AG04450 (cell line): ENCODE results near the gene PIPOX. TPM values are rescaled to one million over a fixed set of nuclear protein-coding genes. Genes with fewer than 3 reads are reported as not detected.

ENCODE experiments used
- CTCF ChIA-PET: fragments of 300-600, 350-600 bp; formaldehyde crosslinking; extraction: SDS; loops from one replicate; lab custom pipeline; 2022; ENCODE audit warnings: antibody characterized with exemption, inconsistent platforms; lab: Charles Lee
- POLR2A ChIA-PET: fragments of 350-600 bp; formaldehyde crosslinking; extraction: SDS; loops from one replicate; lab custom pipeline; 2021; ENCODE audit warnings: antibody characterized with exemption, inconsistent platforms; lab: Yijun Ruan, JAX
- DNase-seq: peaks from one replicate; pipeline ENCODE4 v3.0.0-alpha.2; 2011; ENCODE audit warnings: low read depth, low spot score
- H3K27ac ChIP-seq: one replicate; pipeline ENCODE4 v1.5.1; 2012; ENCODE audit warnings: low read depth, low read length, control low read depth
- H3K27me3 ChIP-seq: one replicate; pipeline ENCODE4 v1.6.0; 2012; ENCODE audit warnings: low read length; ENCODE audit not compliant: control insufficient read depth, insufficient read depth
- H3K4me3 ChIP-seq: 2 replicates; pipeline ENCODE4 v1.5.1; 2011; ENCODE audit warnings: mild to moderate bottlenecking, low read depth, low read length, control low read depth
- H3K9me3 ChIP-seq: 2 replicates; pipeline ENCODE4 v1.5.1; 2012; ENCODE audit warnings: low read length; ENCODE audit not compliant: control insufficient read depth, insufficient read depth
- CTCF ChIP-seq: IDR thresholded peaks from 2 replicates; pipeline ENCODE4 v1.5.1; 2011; ENCODE audit warnings: low read depth, low read length, control low read depth, inconsistent platforms
- polyA plus RNA-seq: library from polyadenylated mRNA; depleted of rRNA; stranded (reverse); fragments of >200 nt; gene quantifications from 2 replicates; pipeline ENCODE4 v1.2.3, GENCODE V29; 2011

Gene PIPOX
- polyA plus RNA-seq, 1 experiment = 0.79 TPM

- TF ChIP-seq CTCF = no peak
- Histone ChIP-seq H3K4me3 (no peak overlapping the region), H3K27ac (no peak overlapping the region), H3K9me3 (no peaks in the 10 kb centered on the region), H3K27me3 (no peaks in the 10 kb centered on the region)
- DNase-seq = no peak
- ChIA-PET POLR2A (no interaction called here), CTCF (no interaction called here)
Observed at GRCh38 chr17:29095439-29095838, 52.5 kb downstream of the PIPOX start.

GRCh38 chr17:29096094-29096493, 53.2 kb downstream of the PIPOX start:
- H3K27me3 ChIP-seq = no peaks in the 10 kb centered on the region
- H3K9me3 ChIP-seq = no peaks in the 10 kb centered on the region
- H3K27ac ChIP-seq = no peak overlapping the region
- ChIA-PET CTCF (no interaction called here), POLR2A (no interaction called here)
- TF ChIP-seq CTCF = no peak
- DNase-seq = no peak
- H3K4me3 ChIP-seq = no peak overlapping the region

GRCh38 chr17:29099527-29099926, 56.6 kb downstream of the PIPOX start:
- TF ChIP-seq CTCF = no peak

GRCh38 chr17:29100296-29100695, 57.4 kb downstream of the PIPOX start:
- Histone ChIP-seq H3K4me3 (no peak overlapping the region), H3K27me3 (no peaks in the 10 kb centered on the region), H3K9me3 (no peaks in the 10 kb centered on the region; the same call in 1 of the 2 replicates), H3K27ac (no peak overlapping the region)
- ChIA-PET POLR2A (no interaction called here), CTCF (interaction anchor here (1.5 to 2.7 kb wide), 3 partner anchors 12 to 135 kb away, joined by 8 to 11 read pairs (median 10); no protein-coding TSS in a partner anchor)
- no peak for DNase-seq
- TF ChIP-seq CTCF = no peak

More at GRCh38 chr17:29099527-29099926, 56.6 kb downstream of the PIPOX start:
- no peak overlapping the region for H3K27ac ChIP-seq
- H3K9me3 ChIP-seq = no peaks in the 10 kb centered on the region; the same call in 1 of the 2 replicates
- ChIA-PET CTCF (no interaction called here), POLR2A (no interaction called here)
- no peak overlapping the region for H3K4me3 ChIP-seq
- no peak for DNase-seq
- no peaks in the 10 kb centered on the region for H3K27me3 ChIP-seq

GRCh38 chr17:29102046-29102445, 59.1 kb downstream of the PIPOX start:
- ChIA-PET POLR2A (no interaction called here), CTCF (interaction anchor here (2.4 to 2.7 kb wide), 2 partner anchors 10 to 137 kb away, joined by 10 to 11 read pairs; no protein-coding TSS in a partner anchor)
- no peaks in the 10 kb centered on the region; the same call in 1 of the 2 replicates for H3K9me3 ChIP-seq
- H3K27me3 ChIP-seq = no peaks in the 10 kb centered on the region
- TF ChIP-seq CTCF = no peak
- H3K27ac ChIP-seq = no peak overlapping the region
- no peak overlapping the region for H3K4me3 ChIP-seq
- DNase-seq = no peak
